Epithelial cell of esophagus (primary cell): Measurements from ENCODE around the gene LRRC8B.

Experiments
- DNase-seq: peaks from one replicate; pipeline ENCODE4 v3.0.0; 2010; ENCODE audit warnings: low read depth
- H3K4me3 ChIP-seq: 2 replicates; pipeline ENCODE4 v1.5.1; 2011; ENCODE audit warnings: mild to moderate bottlenecking, low read length, control low read depth
- TF ChIP-seq, protein P1 (sequence below): IDR thresholded peaks from 2 replicates; pipeline ENCODE4 v1.5.1; 2011; ENCODE audit warnings: low read depth, mild to moderate bottlenecking, low read length, control low read depth, inconsistent platforms; ENCODE audit not compliant: insufficient read depth; ENCODE audit errors: missing control alignments

LRRC8B gene

GRCh38 chr1:89633800-89634625 lies 109.4 kb downstream of the LRRC8B start:
- peak overlapping the region; percentile 76 for H3K4me3 ChIP-seq
- DNase-seq = peak; percentile 44
- TF ChIP-seq, protein P1, sequence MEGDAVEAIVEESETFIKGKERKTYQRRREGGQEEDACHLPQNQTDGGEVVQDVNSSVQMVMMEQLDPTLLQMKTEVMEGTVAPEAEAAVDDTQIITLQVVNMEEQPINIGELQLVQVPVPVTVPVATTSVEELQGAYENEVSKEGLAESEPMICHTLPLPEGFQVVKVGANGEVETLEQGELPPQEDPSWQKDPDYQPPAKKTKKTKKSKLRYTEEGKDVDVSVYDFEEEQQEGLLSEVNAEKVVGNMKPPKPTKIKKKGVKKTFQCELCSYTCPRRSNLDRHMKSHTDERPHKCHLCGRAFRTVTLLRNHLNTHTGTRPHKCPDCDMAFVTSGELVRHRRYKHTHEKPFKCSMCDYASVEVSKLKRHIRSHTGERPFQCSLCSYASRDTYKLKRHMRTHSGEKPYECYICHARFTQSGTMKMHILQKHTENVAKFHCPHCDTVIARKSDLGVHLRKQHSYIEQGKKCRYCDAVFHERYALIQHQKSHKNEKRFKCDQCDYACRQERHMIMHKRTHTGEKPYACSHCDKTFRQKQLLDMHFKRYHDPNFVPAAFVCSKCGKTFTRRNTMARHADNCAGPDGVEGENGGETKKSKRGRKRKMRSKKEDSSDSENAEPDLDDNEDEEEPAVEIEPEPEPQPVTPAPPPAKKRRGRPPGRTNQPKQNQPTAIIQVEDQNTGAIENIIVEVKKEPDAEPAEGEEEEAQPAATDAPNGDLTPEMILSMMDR = no peak

DNA sequence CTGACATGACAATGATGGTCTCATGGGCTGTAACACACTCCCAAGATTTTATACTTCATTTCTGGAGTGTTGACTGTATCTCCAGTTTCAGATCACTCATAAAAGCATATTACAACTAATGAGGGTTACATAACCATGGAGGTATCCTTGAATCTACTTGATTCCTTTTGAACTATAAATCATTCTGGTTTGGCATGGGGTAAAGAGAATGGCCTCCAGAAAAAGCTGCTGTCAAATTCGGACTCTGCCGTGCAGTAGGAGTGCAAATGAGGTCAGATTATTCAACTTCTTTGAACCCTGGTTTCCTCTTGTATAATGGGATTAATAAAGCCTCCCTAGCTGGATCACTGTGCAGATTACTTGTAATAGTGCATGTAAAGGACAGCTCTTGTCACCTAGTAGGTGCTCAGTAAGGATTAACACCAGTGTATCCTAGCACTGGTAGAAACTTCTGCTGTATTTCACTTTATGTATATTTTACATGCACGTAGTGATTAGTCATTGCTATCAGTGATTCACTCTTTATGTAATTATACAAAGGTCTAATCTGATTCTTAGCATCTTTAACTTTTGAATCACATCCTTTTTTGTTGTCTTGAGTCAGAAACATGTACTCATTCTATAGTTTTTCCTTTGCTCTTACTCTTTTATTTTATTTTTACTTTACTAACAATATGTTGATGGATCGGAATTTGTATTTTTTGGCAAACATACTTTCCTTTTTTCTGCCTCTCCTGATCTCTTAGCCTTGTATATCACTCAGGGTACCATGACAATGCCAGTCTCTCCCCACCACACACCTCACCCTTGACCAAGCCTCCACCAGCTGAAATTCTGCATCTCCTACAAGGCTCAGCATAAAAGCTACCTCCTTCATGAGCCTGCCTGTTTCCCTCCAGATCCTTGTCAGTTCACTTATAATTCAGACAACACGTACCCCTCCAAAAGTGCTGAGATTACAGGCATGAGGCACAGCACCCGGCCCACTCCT lies 111.5 kb downstream of the LRRC8B start:
- TF ChIP-seq, protein P1 = no peak
- DNase-seq = peak; percentile 78
- H3K4me3 ChIP-seq = no peak overlapping the region

GRCh38 chr1:89637496-89637895 lies 112.9 kb downstream of the LRRC8B start:
- no peak for DNase-seq
- H3K4me3 ChIP-seq = no peak overlapping the region
- TF ChIP-seq, protein P1 = no peak

DNA sequence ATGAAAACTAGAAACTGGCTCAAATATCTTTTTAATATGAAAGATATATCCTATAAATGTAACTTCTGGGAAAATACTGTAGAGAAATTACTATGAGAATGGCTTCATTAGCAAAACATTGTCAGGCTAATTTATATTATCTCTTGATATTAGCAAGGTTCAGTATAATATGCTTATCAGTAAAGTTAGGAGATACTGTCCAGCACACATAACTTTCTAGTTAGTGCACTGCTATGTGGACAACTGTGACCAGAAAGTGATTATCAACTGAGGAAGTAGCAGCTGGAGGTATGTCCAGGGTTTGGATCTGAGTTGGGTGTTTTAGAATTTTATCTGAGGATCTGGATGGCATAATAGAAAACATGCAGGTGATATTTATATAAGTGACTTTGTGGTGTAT lies 115.8 kb downstream of the LRRC8B start:
- TF ChIP-seq, protein P1 = no peak
- DNase-seq = no peak
- no peak overlapping the region for H3K4me3 ChIP-seq

DNA sequence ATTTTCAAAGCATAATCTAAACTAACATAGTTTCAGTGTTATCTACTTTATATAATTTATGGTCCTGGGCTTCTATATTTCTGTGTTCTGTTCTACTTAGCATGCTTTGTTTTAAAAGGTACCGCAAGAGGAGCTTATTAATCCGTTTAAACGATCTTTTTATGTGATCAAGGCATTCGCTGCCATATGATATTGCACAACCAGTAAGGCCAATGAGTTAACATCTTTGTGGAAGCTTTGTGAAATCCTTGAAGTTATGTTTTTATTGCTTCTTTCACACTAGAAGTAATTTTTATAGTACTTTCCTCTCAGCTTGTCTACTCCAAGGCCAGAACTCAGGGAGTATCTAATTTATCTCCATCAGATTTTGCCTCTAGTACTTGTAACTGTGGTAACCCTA lies 117.2 kb downstream of the LRRC8B start:
- DNase-seq = no peak
- no peak overlapping the region for H3K4me3 ChIP-seq
- TF ChIP-seq, protein P1 = no peak

- DNase-seq = no peak
- no peak overlapping the region for H3K4me3 ChIP-seq
- TF ChIP-seq, protein P1 = no peak
Observed at GRCh38 chr1:89643577-89643976, 118.9 kb downstream of the LRRC8B start.
